Hindlimb muscle (tissue), 1 donor: Measurements from ENCODE around the gene WHRN. TPM values are rescaled to one million over a fixed set of nuclear protein-coding genes. Genes with fewer than 3 reads are reported as not detected.
A peak's percentile ranks its signal among the peaks of the same experiment; 100 is the strongest.

ENCODE experiments used
- DNase-seq: peaks from one replicate; pipeline ENCODE4 v3.0.0-alpha.2; 2013
- polyA plus RNA-seq: library from polyadenylated mRNA; unstranded; fragments of 120-200 nt; gene quantifications from one replicate; pipeline ENCODE4 v1.2.1, GENCODE V29; 2013; ENCODE audit not compliant: insufficient read length

WHRN gene
- polyA plus RNA-seq, 1 donor = 2.1 TPM

- no peak for DNase-seq
Measured at GRCh38 chr9:114513055-114513958, 8.0 kb upstream of the WHRN start.

DNA sequence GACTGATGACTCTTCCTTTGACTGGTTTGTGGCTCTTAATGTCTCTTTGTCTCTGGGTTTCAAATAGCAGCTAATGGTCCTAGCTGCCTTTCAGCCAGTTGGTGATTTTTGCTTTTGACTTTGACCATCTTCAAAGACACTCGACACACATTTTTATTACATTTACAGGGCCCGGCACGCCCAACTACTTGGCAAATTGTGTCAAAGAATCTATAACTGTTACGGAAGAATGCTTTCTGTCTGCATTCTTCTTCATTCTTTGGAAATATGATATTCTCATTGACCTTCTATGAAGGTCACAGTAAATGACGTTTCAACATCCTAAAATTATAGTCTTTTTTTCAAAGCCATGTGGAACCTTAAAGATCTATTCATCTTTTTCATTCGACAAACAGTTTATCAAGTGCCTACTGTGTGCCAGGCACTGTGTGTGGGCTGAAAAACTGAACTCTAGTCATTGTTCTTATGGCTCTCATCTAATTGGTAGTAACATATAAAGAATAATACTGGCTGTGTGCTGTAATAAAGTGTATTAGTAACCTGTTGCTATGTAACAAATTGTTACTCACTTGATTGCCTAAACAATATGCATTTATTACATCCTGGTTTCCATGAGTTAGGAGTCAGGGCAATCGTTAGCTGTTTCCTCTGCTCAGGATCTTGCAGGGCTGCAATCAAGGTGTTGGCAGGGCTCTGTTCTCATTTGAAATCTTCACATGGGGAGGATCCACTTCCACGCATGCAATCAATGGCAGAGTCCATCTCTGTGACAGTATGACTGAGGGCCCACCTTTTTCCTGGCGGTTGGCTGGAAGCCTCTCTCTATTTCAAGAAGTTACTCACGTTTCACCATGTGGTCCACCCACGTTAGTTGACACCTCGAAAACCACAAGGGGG, 7.0 kb upstream of the WHRN start:
- no peak for DNase-seq

- no peak for DNase-seq
Measured at GRCh38 chr9:114507726-114508125, 2.5 kb upstream of the WHRN start.

DNA sequence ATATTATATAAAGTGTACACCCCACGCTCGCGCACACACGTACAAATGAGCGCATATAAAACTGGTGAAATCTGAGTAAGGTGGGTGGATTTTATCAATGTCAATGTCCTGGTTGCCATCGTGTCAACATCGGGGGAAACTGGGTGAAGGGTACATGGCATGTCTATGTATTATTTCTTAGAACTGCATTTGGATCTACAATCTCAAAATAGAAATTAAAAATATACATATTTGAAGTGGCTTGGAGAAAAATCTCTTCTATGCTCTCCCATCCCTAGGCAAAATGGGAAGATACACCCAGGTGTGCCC, 763 bp upstream of the WHRN start:
- no peak for DNase-seq

- DNase-seq = peak; percentile 47
Measured at GRCh38 chr9:114504341-114505186, 709 bp downstream of the WHRN start.

GRCh38 chr9:114503522-114504340, 1.5 kb downstream of the WHRN start:
- DNase-seq = no peak

GRCh38 chr9:114503009-114503408, 2.3 kb downstream of the WHRN start:
- no peak for DNase-seq

DNA sequence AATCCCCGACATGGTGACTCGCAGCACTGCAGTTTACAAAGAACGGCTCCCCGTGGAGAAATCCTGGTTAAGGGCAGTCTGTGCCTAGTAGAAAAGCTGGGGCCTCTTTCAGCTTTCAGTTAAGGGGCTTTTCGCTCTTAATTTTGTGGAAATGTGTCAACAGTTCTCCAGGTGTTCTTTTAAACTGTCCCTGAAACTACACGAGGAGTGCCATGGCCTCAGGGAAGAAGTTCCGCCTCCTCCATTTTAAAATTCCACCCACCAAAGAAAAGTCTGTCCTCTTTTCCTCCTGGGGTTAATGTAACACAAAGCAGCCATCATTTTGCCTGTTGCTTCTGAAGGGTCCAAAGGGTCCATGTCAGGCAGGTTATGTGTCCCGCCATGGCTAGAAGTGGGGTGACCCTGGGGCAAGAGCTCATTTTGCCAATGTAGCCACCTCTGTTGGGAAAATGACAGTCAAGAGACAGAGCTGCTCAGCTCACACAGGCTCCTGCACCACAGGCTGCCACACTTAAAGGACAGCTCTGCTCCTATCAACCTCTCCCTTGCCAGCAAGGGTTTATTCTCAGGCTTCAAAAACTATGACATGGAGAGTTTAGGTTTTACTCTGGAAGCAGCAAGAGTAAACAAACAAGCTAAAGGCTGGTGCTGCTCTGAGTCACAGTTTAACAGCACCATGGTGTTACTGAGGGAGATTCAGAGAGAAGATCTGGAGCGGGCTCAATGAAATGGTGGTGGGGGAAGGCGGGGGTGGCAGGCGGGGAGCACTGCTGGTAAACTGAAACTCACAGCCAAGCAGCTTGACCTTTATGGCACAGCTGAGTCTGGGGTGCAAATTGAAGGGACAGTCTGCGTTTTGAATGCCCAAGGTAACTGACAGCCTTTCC, 3.2 kb downstream of the WHRN start:
- DNase-seq = no peak

GRCh38 chr9:114500697-114501292, 4.5 kb downstream of the WHRN start:
- DNase-seq = no peak

- no peak for DNase-seq
Measured at GRCh38 chr9:114499941-114500696, 5.2 kb downstream of the WHRN start.

GRCh38 chr9:114499528-114499927, 5.7 kb downstream of the WHRN start:
- no peak for DNase-seq

- DNase-seq = no peak
Measured at GRCh38 chr9:114497727-114498382, 7.4 kb downstream of the WHRN start.

DNA sequence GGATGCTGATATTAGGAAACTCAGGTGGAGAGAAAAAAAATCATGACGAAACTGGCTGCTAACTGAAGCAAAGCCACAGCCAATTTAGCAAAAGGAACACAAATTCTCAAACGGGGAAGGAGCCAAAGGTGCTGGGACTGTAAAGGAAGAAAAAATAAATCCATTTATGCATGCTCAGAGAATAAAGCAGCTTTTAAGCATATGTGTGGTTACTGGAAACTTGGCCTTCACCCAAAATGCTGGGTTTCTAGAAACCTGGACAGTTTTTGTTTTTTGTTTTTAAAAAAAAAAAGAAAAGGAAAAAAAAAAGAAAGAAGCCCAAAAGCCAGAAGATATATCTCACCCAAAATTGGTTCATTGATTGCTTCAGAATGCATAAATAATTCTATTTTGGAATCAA, 8.0 kb downstream of the WHRN start:
- peak; percentile 57 for DNase-seq

GRCh38 chr9:114496011-114496410, 9.3 kb downstream of the WHRN start:
- no peak for DNase-seq

DNA sequence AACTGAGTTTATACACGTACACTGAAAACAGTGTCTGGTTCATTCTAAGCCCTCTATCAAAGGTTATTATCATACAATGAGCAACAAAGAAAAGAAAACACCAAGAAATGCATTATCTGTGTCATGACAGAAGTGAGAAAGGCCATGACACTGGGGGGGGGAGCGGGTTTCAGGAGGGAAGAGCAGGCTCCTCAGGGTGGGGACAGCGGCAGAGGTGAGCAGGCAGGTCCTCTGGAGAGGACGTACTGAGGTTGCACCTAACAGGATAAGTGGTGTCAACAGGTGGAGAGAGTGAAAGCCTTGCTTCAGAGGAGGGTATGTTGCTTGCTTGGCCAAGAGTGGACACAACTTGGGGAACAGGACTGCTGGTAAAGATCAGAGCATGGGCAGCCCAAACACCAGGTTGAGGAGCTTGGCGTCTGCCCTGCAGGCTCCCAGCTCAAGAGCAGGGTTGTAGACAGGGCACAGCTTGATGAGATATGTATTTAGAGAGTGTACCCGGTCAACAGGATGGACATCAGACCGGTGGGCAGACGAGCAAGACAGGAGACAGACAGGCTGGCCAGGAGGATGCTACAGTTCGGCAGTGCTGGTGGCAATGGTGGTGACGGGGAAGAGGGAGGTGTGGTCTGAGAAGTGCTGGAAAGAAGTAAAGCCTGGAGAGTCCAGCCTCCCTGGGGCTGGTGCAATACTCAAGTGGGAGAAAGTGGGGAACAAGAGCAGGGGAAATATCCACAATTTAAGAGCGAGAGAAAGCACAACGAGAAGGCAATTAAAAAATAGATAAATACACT, 10.3 kb downstream of the WHRN start:
- DNase-seq = no peak

DNA sequence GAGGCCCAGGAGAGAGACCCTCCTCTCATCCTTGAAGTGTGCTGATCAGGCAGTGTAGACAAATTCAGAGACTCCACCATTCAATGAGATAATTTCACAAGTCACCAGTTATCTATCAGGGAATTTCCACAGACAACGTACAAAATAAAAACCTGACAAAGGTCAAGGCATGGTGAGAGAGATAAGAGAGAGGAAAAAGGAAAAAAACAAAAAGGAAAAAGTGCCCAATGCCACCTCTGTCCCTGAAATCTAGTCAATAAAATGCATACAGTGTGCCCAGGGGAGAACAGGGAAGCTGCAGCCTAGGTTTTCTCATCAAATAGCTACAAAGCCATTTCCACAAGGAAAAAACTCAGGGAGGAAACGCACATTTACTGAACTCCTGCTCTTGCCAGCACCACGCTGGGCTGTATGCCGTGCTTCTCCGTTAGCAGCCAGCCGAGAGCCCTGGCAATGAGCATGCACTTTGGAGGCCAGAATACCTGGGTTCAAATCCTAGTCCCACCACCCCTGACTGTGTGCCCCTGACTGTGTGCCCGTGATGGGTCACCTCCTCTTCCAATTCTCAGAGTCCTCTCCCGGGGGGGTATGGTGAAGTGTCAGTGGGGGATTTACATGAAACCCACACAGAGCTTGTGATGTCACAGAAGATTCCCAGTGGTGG, 11.6 kb downstream of the WHRN start:
- DNase-seq = no peak

DNA sequence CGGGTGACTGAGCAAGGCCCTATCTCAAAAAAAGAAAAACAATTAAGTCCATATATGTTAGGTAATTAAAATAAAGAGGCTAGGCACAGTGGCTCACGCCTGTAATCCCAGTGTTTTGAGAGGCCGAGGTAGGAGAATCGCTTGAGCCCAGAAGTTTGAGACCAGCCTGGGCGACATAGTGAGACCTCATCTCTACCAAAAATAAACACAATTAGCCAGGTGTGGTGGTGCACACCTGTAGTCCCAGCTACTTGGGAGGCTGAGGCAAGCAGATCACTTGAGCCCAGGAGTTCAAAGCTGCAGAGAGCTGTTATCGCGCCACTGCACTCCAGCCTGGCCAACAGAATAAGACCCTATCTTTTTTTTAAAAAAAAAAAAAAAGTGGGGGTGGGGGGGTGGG, 12.3 kb downstream of the WHRN start:
- DNase-seq = no peak
